Cardiac muscle cell (in vitro differentiated cells and primary cell): ENCODE results near the gene NUTF2. TPM values are rescaled to one million over a fixed set of nuclear protein-coding genes. Genes with fewer than 3 reads are reported as not detected.
"Not testable (repeated sequence)": the region's sequence is repeated elsewhere in the genome, so short reads cannot be mapped to it uniquely, and the experiment has no call there.

Source experiments
- DNase-seq, 2 donors: peaks; one replicate each; pipeline versions ENCODE4 v3.0.0 to v3.0.0-alpha.2; 2010 to 2017; ENCODE audit warnings: low read depth in 1 of 2, low spot score in 1 of 2
- H3K27ac ChIP-seq: fragments of 200-600 bp; sonication (generic); 2 replicates; pipeline ENCODE4 v1.5.1; 2016
- H3K27me3 ChIP-seq: fragments of 200-600 bp; sonication (generic); 2 replicates; pipeline ENCODE4 v1.6.0; 2016; ENCODE audit warnings: control low read depth
- H3K36me3 ChIP-seq: fragments of 200-600 bp; sonication (generic); 2 replicates; pipeline ENCODE4 v1.5.1; 2016; ENCODE audit warnings: control low read depth
- H3K4me1 ChIP-seq: fragments of 200-600 bp; sonication (generic); 2 replicates; pipeline ENCODE4 v1.8.1; 2017; ENCODE audit warnings: low read depth, mild to moderate bottlenecking, mixed run types
- H3K4me3 ChIP-seq: fragments of 200-600 bp; sonication (generic); 2 replicates; pipeline ENCODE4 v1.5.1; 2016; ENCODE audit warnings: mild to moderate bottlenecking
- H3K9me3 ChIP-seq: fragments of 200-600 bp; sonication (generic); 2 replicates; pipeline ENCODE4 v1.5.1; 2017; ENCODE audit warnings: low read depth, mild to moderate bottlenecking, control low read depth
- CTCF ChIP-seq: IDR thresholded peaks from 2 replicates; pipeline ENCODE4 v1.5.1; 2012; ENCODE audit warnings: low read depth, mild to moderate bottlenecking, low read length
- polyA plus RNA-seq: library from polyadenylated mRNA; unstranded; fragments of >200 nt; fragmentation: Nextera tagmentation; extraction: Ambion mirVana; gene quantifications from 2 replicates; pipeline ENCODE4 v1.2.1, GENCODE V29; 2016
- total RNA-seq: library from RNA; depleted of rRNA; stranded (reverse); fragments of >200 nt; gene quantifications from 2 replicates; pipeline ENCODE4 v1.2.3, GENCODE V29; 2016

Gene NUTF2
- total and polyA plus RNA-seq, 2 experiments from 2014 or later: 77.6 to 235 TPM

GRCh38 chr16:67828651-67829050 is 18.1 kb upstream of the NUTF2 start:
- peaks cover 38% of the 10 kb centered on the region for H3K27me3 ChIP-seq
- no peaks in the 10 kb centered on the region for H3K9me3 ChIP-seq
- no peaks in the 10 kb centered on the region for H3K4me1 ChIP-seq
- no peak for DNase-seq
- no peak for TF ChIP-seq CTCF
- H3K27ac ChIP-seq: no peak overlapping the region
- no peak overlapping the region for H3K4me3 ChIP-seq
- peaks cover 8% of the 10 kb centered on the region for H3K36me3 ChIP-seq

- Histone ChIP-seq H3K4me1 (peaks cover 4% of the 10 kb centered on the region), H3K4me3 (peak overlapping the region; percentile 39), H3K27me3 (peaks cover 13% of the 10 kb centered on the region), H3K9me3 (no peaks in the 10 kb centered on the region), H3K36me3 (peaks cover 8% of the 10 kb centered on the region), H3K27ac (no peak overlapping the region)
- TF ChIP-seq CTCF: no peak
- DNase-seq: peak in 1 of 2 donors; percentile 42
These were observed 13.7 kb upstream of the NUTF2 start for GRCh38 chr16:67833030-67833414.

GRCh38 chr16:67833415-67834241 is 13.1 kb upstream of the NUTF2 start:
- TF ChIP-seq CTCF: no peak
- Histone ChIP-seq H3K4me1 (peaks cover 4% of the 10 kb centered on the region), H3K4me3 (peak overlapping the region; percentile 39), H3K9me3 (no peaks in the 10 kb centered on the region), H3K36me3 (peaks cover 8% of the 10 kb centered on the region), H3K27me3 (peaks cover 11% of the 10 kb centered on the region), H3K27ac (no peak overlapping the region)
- DNase-seq: peak; percentile 91 to 96

GRCh38 chr16:67834242-67834614 is 12.5 kb upstream of the NUTF2 start:
- H3K4me1 ChIP-seq: peaks cover 4% of the 10 kb centered on the region
- peak overlapping the region; percentile 39 for H3K4me3 ChIP-seq
- H3K36me3 ChIP-seq: peaks cover 8% of the 10 kb centered on the region
- H3K27ac ChIP-seq: no peak overlapping the region
- no peaks in the 10 kb centered on the region for H3K9me3 ChIP-seq
- peaks cover 6% of the 10 kb centered on the region for H3K27me3 ChIP-seq
- no peak for TF ChIP-seq CTCF
- no peak for DNase-seq

GRCh38 chr16:67837190-67837589 is 9.5 kb upstream of the NUTF2 start:
- not testable (repeated sequence) for H3K4me3 ChIP-seq, H3K4me1 ChIP-seq, H3K9me3 ChIP-seq, DNase-seq, H3K27ac ChIP-seq, H3K36me3 ChIP-seq, H3K27me3 ChIP-seq

- Histone ChIP-seq H3K9me3 (no peaks in the 10 kb centered on the region), H3K27ac (no peak overlapping the region), H3K4me3 (no peak overlapping the region), H3K27me3 (no peaks in the 10 kb centered on the region), H3K36me3 (no peaks in the 10 kb centered on the region), H3K4me1 (peaks cover 4% of the 10 kb centered on the region)
- no peak for TF ChIP-seq CTCF
- DNase-seq: no peak
These were observed 8.9 kb upstream of the NUTF2 start for GRCh38 chr16:67837811-67838210.
